Stomach smooth muscle (tissue), 2 donors: ENCODE data around the gene PPM1N.
A peak's percentile ranks its signal among the peaks of the same experiment; 100 is the strongest.

Experiments
- H3K27ac ChIP-seq: one replicate; pipeline ENCODE4 v1.7.0; 2013; ENCODE audit warnings: mild to moderate bottlenecking, low read length, inconsistent platforms
- H3K27me3 ChIP-seq, 2 donors: one replicate each; pipeline ENCODE4 v1.7.0; 2013; ENCODE audit warnings: low read length in 2 of 2; ENCODE audit not compliant: insufficient read depth in 2 of 2, control insufficient read depth in 1 of 2
- H3K36me3 ChIP-seq, 2 donors: one replicate each; pipeline ENCODE4 v1.7.0; 2013; ENCODE audit warnings: low read length in 2 of 2; ENCODE audit not compliant: control insufficient read depth in 2 of 2, insufficient read depth in 2 of 2
- H3K4me1 ChIP-seq: one replicate; pipeline ENCODE4 v1.7.0; 2013; ENCODE audit warnings: low read length; ENCODE audit not compliant: control insufficient read depth, insufficient read depth
- H3K4me3 ChIP-seq, 2 donors: one replicate each; pipeline ENCODE4 v1.7.0; 2013; ENCODE audit warnings: low read length in 2 of 2
- H3K9ac ChIP-seq, 2 donors: one replicate each; pipeline ENCODE4 v1.7.0; 2013; ENCODE audit warnings: low read length in 2 of 2, mild to moderate bottlenecking in 1 of 2
- H3K9me3 ChIP-seq, 2 donors: one replicate each; pipeline ENCODE4 v1.7.0; 2013; ENCODE audit warnings: low read length in 2 of 2; ENCODE audit not compliant: control insufficient read depth in 2 of 2
- donor health status: healthy.
- donor health status: Pancreatic carcinoma.

The PPM1N gene

DNA sequence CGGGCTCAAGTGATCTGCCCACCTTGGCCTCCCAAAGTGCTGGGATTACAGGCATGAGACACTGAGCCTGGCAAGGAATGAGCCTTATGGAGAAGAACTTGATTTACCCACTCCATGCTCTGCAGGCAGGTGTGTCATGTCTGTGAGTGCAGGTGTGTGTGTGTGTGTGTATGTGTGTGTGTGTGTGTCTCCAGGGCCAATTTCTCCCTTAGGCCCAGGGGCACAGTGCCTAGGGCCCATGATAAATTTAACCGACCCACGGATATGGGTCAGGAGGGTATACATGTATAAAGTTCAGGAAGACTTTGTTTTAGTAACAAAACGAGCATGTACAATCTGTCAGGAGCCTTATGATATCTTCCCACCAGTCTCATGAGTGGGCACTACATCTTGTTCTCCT lies 35.0 kb upstream of the PPM1N start:
- Histone ChIP-seq H3K4me3 (no peak overlapping the region), H3K27me3 (peaks cover 0 to 3% of the 10 kb centered on the region in 2 donors), H3K9ac (no peak overlapping the region), H3K4me1 (peaks cover 10% of the 10 kb centered on the region), H3K36me3 (no peaks in the 10 kb centered on the region), H3K9me3 (no peaks in the 10 kb centered on the region), H3K27ac (no peak overlapping the region)

DNA sequence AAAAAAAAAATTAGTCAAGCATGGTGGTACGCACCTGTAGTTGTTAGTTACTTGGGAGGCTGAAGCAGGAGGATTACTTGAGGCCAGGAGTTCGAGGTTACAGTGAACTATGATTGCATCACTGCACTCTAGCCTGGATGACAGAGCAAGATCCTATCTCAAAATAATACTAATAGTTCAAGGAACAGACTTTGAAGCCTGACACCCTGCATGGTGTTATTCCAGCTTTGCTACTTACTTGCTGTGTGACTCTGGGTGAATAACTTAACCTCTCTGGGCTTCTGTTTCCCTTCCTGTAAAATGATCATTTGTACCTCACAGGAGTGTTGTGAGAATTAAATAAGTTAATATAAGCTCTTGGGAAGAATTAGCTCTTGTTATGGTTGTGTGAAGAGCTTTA lies 34.0 kb upstream of the PPM1N start:
- H3K27ac ChIP-seq, result no peak overlapping the region
- H3K4me3 ChIP-seq, result no peak overlapping the region
- H3K9me3 ChIP-seq, result no peaks in the 10 kb centered on the region
- no peaks in the 10 kb centered on the region for H3K36me3 ChIP-seq
- H3K9ac ChIP-seq, result no peak overlapping the region
- peaks cover 0 to 3% of the 10 kb centered on the region in 2 donors for H3K27me3 ChIP-seq
- peaks cover 13% of the 10 kb centered on the region for H3K4me1 ChIP-seq

DNA sequence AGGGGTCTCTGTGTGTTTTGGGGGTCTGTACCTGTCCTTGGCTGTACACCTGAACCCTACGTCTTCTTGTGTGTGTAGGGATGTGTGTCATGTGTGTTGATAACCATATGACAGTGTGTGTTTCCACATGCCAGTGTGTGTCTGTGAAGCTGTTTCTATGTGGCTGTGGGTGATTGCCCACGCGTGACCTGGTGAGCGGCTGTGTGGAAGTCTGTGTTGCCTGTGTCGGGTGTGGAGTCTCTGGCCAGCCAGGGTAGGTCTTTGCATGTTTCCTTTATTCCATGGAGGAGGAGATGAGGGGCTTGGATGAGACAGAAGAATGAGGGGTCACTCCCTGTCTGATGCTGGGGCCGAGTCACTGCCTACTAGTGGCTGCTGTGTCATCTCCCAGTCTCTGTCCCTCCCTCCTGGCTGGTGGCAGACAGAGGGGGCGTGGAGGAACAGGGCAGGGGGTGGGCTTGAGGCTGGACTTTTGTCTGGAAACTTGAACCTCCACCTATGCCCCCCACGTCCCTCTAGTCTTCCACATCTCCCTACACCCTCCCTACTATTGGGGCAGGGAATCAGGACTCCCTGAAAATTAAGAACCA lies 33.3 kb upstream of the PPM1N start:
- no peaks in the 10 kb centered on the region for H3K9me3 ChIP-seq
- H3K9ac ChIP-seq, result no peak overlapping the region
- no peak overlapping the region for H3K27ac ChIP-seq
- peaks cover 19% of the 10 kb centered on the region for H3K4me1 ChIP-seq
- no peaks in the 10 kb centered on the region for H3K36me3 ChIP-seq
- peaks cover 0 to 3% of the 10 kb centered on the region in 2 donors for H3K27me3 ChIP-seq
- H3K4me3 ChIP-seq, result no peak overlapping the region

DNA sequence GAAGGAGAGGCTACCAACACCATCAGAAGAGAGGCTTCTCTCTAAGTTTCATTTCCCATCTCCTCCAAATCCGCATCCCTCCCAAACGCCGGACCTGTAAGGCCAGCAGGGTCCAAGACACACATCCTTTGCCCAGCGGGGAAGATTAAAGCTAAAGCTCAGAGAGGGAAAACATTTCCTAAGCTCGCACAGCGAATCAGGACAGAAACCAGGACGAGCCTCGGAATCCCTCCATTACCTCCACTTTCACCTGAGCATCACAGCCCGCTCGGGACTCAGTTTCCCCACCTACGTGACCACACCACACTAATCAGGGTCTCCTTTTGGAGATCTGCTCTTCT lies 31.2 kb upstream of the PPM1N start:
- Histone ChIP-seq H3K36me3 (peaks cover 0 to 16% of the 10 kb centered on the region in 2 donors), H3K27me3 (no peaks in the 10 kb centered on the region), H3K27ac (peak overlapping the region; percentile 96), H3K9ac (peak overlapping the region; percentile 66 to 91), H3K4me3 (peak overlapping the region; percentile 96 to 98), H3K4me1 (peaks cover 29% of the 10 kb centered on the region), H3K9me3 (no peaks in the 10 kb centered on the region)

DNA sequence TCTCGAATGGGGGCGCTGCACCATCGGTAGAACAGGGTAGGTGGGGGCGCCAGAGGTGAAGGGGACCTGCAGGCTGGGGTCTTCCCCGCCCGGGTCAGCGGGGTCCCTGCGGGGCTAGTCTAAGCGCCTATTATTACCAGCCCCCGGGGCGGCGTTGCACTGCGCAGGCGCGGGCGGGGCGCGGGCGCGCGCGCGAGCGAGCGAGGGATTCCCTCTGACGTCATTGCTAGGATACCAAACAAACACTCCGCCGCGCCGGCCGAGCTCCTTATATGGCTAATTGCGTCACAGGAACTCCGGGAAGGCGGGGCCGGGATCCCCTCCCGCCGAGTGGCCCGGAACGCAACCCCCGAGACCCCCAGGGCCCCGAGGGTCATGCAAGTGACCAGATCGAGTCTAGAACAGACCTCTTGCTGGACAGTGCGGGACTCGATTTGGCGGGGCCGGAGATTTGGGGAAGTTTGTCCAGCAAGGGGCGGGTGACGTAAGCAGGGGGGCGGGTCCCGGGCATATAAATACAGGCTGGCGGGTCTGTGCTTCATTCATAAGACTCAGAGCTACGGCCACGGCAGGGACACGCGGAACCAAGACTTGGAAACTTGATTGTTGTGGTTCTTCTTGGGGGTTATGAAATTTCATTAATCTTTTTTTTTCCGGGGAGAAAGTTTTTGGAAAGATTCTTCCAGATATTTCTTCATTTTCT lies 30.6 kb upstream of the PPM1N start, which contains the start of gene FOSB:
FOSB (plus strand) TSS at position 541 of the 703 bp plus-strand sequence. CDS start 591 bp downstream, outside the sequence.
- Histone ChIP-seq H3K4me1 (peaks cover 29% of the 10 kb centered on the region), H3K4me3 (peak within 1 kb of the TSS; percentile 96 to 98), H3K27me3 (no peaks in the 10 kb centered on the region), H3K9me3 (no peaks in the 10 kb centered on the region), H3K9ac (peak within 1 kb of the TSS; percentile 80 to 91), H3K36me3 (peaks cover 0 to 19% of the 10 kb centered on the region in 2 donors), H3K27ac (peak within 1 kb of the TSS; percentile 96)

DNA sequence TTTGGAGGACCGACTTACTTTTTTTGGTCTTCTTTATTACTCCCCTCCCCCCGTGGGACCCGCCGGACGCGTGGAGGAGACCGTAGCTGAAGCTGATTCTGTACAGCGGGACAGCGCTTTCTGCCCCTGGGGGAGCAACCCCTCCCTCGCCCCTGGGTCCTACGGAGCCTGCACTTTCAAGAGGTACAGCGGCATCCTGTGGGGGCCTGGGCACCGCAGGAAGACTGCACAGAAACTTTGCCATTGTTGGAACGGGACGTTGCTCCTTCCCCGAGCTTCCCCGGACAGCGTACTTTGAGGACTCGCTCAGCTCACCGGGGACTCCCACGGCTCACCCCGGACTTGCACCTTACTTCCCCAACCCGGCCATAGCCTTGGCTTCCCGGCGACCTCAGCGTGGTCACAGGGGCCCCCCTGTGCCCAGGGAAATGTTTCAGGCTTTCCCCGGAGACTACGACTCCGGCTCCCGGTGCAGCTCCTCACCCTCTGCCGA lies 30.0 kb upstream of the PPM1N start:
- H3K9ac ChIP-seq, result peak overlapping the region; percentile 80 to 91
- H3K4me1 ChIP-seq, result peaks cover 32% of the 10 kb centered on the region
- no peaks in the 10 kb centered on the region for H3K27me3 ChIP-seq
- H3K4me3 ChIP-seq, result peak overlapping the region; percentile 96 to 98
- no peaks in the 10 kb centered on the region for H3K9me3 ChIP-seq
- peak overlapping the region; percentile 96 for H3K27ac ChIP-seq
- H3K36me3 ChIP-seq, result peaks cover 0 to 24% of the 10 kb centered on the region in 2 donors

DNA sequence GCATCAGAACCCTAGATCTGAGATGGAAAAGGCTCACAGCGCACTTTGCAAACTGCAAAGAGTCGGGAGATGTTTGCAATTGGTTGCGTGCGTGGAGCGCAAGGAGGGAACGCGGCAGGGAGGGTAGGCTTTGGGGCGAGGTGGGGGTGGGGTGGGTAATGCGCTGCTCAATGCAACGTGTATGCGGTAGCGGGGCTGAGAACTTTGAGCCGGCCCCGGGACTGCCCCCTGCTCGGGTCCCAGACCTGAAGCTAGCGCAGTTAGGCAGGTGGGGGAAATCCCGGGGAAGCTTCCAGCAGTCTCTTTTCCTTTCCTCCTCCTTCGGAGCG lies 29.5 kb upstream of the PPM1N start:
- no peaks in the 10 kb centered on the region for H3K9me3 ChIP-seq
- H3K4me1 ChIP-seq, result peaks cover 32% of the 10 kb centered on the region
- H3K27me3 ChIP-seq, result no peaks in the 10 kb centered on the region
- H3K4me3 ChIP-seq, result peak overlapping the region; percentile 96 to 98
- peaks cover 0 to 24% of the 10 kb centered on the region in 2 donors for H3K36me3 ChIP-seq
- peak overlapping the region; percentile 80 to 91 for H3K9ac ChIP-seq
- H3K27ac ChIP-seq, result peak overlapping the region; percentile 96

DNA sequence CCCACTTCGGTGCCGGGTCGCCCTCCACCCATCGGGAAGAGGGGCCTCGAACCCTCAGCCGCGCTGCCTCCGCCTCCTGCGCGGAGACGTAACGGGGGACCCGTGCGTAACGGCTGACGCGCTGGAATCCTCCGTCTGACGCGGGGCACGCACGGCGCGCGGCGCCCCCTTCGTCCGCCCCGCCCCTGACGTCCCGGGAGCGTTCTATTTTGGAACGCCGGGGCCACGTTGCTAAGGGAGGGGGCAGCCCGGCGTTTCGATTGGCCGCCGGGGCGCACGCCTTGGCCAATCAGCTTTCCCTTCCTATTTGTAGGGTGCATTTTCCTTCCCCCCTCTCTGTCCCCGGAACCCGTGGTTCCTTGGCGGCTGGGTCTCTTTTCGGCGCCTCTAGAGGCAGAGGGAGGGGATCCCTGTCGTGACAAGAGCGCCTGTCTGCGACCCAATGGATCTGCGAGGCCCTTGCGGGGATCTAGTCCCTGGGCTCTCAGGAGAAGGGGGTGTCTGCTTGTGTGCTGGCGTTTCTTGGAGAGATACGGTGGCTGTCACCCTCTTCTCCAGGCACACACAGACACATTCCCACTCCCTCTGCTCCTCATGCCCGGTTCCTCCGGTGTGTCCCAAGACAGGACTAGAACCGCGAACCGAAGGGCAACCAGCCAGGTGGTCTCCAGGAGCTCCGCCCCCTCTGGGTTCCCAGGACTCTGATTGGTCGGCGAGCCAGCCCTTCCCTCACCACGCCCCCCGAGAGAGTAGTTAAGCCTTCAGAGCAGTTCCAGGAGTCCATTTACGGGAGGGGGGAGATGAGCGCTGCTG lies 28.9 kb upstream of the PPM1N start:
- Histone ChIP-seq H3K27ac (peak overlapping the region; percentile 96), H3K9me3 (no peaks in the 10 kb centered on the region), H3K9ac (peak overlapping the region; percentile 91 to 94), H3K27me3 (no peaks in the 10 kb centered on the region), H3K4me1 (peaks cover 32% of the 10 kb centered on the region), H3K36me3 (peaks cover 0 to 24% of the 10 kb centered on the region in 2 donors), H3K4me3 (peak overlapping the region; percentile 96 to 98)

DNA sequence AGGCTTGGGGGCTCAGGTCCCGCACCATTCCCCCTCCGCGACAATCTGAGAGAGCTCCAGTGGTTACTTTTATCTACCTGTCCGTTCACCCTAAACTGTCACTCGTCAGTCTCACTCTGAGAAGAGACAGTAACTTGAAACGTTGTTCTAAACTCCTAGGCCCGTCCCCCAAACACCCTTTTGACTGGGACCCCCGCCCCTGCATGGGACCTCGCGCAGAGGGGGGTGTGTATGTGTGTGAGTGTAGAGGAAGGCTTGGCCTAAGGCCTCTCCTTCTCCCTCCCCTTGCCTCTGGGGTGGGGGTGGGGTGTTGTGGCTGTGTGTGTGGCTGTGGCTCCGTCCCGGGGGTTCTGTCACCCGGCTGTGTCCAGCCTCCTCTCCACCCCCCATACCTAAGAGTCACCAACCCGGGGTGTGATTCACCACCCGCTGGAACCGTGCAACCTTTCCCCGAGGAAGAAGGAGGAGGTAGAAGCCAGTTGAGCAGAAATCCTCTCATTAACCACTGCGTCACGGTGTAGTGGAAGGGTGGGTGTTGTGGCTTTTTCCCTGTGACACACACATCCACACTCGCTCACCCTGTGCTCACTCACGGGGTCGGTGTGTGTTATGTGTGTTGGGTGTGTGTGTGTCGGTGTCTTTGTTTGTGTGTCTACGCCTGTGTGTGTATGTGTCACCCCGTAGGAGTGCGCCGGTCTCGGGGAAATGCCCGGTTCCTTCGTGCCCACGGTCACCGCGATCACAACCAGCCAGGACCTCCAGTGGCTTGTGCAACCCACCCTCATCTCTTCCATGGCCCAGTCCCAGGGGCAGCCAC lies 28.1 kb upstream of the PPM1N start:
- no peaks in the 10 kb centered on the region for H3K9me3 ChIP-seq
- peaks cover 32% of the 10 kb centered on the region for H3K4me1 ChIP-seq

DNA sequence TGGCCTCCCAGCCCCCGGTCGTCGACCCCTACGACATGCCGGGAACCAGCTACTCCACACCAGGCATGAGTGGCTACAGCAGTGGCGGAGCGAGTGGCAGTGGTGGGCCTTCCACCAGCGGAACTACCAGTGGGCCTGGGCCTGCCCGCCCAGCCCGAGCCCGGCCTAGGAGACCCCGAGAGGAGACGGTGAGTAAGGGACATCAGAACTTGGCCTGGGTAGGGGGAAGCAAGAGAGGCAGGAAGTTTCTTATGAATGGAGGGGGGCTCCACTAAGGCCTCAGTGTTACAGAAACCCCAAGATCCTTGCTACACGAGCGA lies 27.5 kb upstream of the PPM1N start:
- Histone ChIP-seq H3K36me3 (peaks cover 0 to 24% of the 10 kb centered on the region in 2 donors), H3K4me1 (peaks cover 32% of the 10 kb centered on the region), H3K9me3 (no peaks in the 10 kb centered on the region), H3K27me3 (no peaks in the 10 kb centered on the region), H3K4me3 (peak overlapping the region in 1 of 2 donors; percentile 98), H3K27ac (peak overlapping the region; percentile 96), H3K9ac (peak overlapping the region in 1 of 2 donors; percentile 91)

More for the DNA sequence above, 28.1 kb upstream of the PPM1N start:
- Histone ChIP-seq H3K36me3 (peaks cover 0 to 24% of the 10 kb centered on the region in 2 donors), H3K9ac (peak overlapping the region; percentile 91 to 94), H3K4me3 (peak overlapping the region; percentile 96 to 98), H3K27ac (peak overlapping the region; percentile 96), H3K27me3 (no peaks in the 10 kb centered on the region)
